HepG2 (cell line): ENCODE results near the gene FURIN. TPM values are rescaled to one million over a fixed set of nuclear protein-coding genes. Genes with fewer than 3 reads are reported as not detected.
A peak's percentile ranks its signal among the peaks of the same experiment; 100 is the strongest.

ENCODE experiments used
- ATAC-seq: fragments of 200-7000 bp; cut with Tn5 transposase; 3 replicates; pipeline ENCODE4 v1.9.1; 2020; ENCODE audit warnings: mild to moderate bottlenecking, moderate library complexity
- BruUV-seq: library from RNA; stranded (reverse); fragments of 400-500 nt; replicated peaks from 2 replicates; lab custom pipeline; 2021; lab: Mats Ljungman, UMichigan
- CTCF ChIA-PET: fragments of 300-600 bp; formaldehyde crosslinking; extraction: SDS; loops from one replicate; lab custom pipeline; 2021; ENCODE audit warnings: low total read pairs, inconsistent platforms, low intra/inter-chr PET ratio; lab: Yijun Ruan, JAX
- POLR2A ChIA-PET: fragments of 350-600 bp; sonication (Branson Sonifier 250); formaldehyde crosslinking; loops from one replicate; lab custom pipeline; 2020; ENCODE audit warnings: antibody characterized with exemption, inconsistent platforms; lab: Yijun Ruan, JAX
- DNase-seq: peaks from one replicate; pipeline ENCODE4 v3.0.0-alpha.2; 2015; ENCODE audit warnings: low spot score
- FAIRE-seq: peaks from 3 replicates; lab custom pipeline; 2011; peaks lifted over from hg19 to GRCh38; lab: Jason Lieb, UNC
- H2AFZ ChIP-seq: one replicate; pipeline ENCODE4 v1.6.1; 2011; ENCODE audit warnings: low read length, inconsistent platforms
- H3K27ac ChIP-seq: fragments of 300-600 bp; 3 replicates; pipeline ENCODE4 v1.8.0; 2011; ENCODE audit warnings: mixed run types, mild to moderate bottlenecking, mixed read lengths, low read length, inconsistent platforms; ENCODE audit not compliant: insufficient read depth; ENCODE audit errors: extremely low read length
- H3K27me3 ChIP-seq, 2 experiments: fragments of 200-600 bp in 1 of 2; 2 replicates in 1 of 2; 3 replicates in 1 of 2; pipeline versions ENCODE4 v1.6.0 to v1.8.0; 2011; ENCODE audit warnings: low read length in 2 of 2, mild to moderate bottlenecking in 2 of 2, moderate library complexity in 2 of 2, inconsistent platforms in 1 of 2; ENCODE audit not compliant: insufficient read depth in 2 of 2, control insufficient read depth in 1 of 2
- H3K36me3 ChIP-seq, 2 experiments: fragments of 200-600 bp in 1 of 2; replicated peaks in 1 of 2; 2 replicates in 1 of 2; 3 replicates in 1 of 2; pipeline versions ENCODE4 v1.5.1 to v1.8.0; 2011; ENCODE audit warnings: low read length in 2 of 2, inconsistent platforms in 1 of 2; ENCODE audit not compliant: insufficient read depth in 2 of 2, control insufficient read depth in 1 of 2
- H3K4me1 ChIP-seq: 2 replicates; pipeline ENCODE4 v1.5.1; 2012; ENCODE audit warnings: low read length, inconsistent platforms; ENCODE audit not compliant: insufficient read depth
- H3K4me2 ChIP-seq: 2 replicates; pipeline ENCODE4 v1.6.0; 2011; ENCODE audit warnings: low read depth, low read length, inconsistent platforms
- H3K4me3 ChIP-seq, 3 experiments: fragments of 200-600 bp in 1 of 3; sonication (generic), shearing (Covaris generic) in 1 of 3; replicated peaks in 1 of 3; 2 replicates each; pipeline ENCODE4 v1.5.1; 2011 to 2016; ENCODE audit warnings: low read length in 3 of 3, inconsistent platforms in 2 of 3, low read depth in 2 of 3, mild to moderate bottlenecking in 2 of 3, control low read depth in 1 of 3, mixed read lengths in 1 of 3; ENCODE audit not compliant: insufficient read depth in 1 of 3
- H3K79me2 ChIP-seq: one replicate; pipeline ENCODE4 v1.6.1; 2011; ENCODE audit warnings: low read length, inconsistent platforms; ENCODE audit not compliant: insufficient read depth
- H3K9ac ChIP-seq: 2 replicates; pipeline ENCODE4 v1.6.0; 2011; ENCODE audit warnings: mild to moderate bottlenecking, low read depth, low read length, inconsistent platforms; ENCODE audit not compliant: insufficient read depth
- H3K9me3 ChIP-seq: 2 replicates; pipeline ENCODE4 v1.5.1; 2012; ENCODE audit warnings: mild to moderate bottlenecking, low read length
- H4K20me1 ChIP-seq: 2 replicates; pipeline ENCODE4 v1.6.0; 2011; ENCODE audit warnings: inconsistent platforms, mild to moderate bottlenecking, low read length, moderate library complexity; ENCODE audit not compliant: insufficient read depth
- CREB1 ChIP-seq, 2 experiments: fragments of 450-650 bp in 1 of 2; IDR thresholded peaks; 2 replicates each; pipeline ENCODE4 v1.6.1; 2016 to 2017; ENCODE audit warnings: control low read depth in 1 of 2, mild to moderate bottlenecking in 1 of 2, missing compliant biosample characterization in 1 of 2, missing genetic modification characterization in 1 of 2
- MAFF ChIP-seq: IDR thresholded peaks from 2 replicates; pipeline ENCODE4 v1.6.1; 2011; ENCODE audit warnings: low read depth, low read length, improper control_type of control experiment
- MAFK ChIP-seq, 2 experiments: IDR thresholded peaks in 1 of 2; conservative IDR thresholded peaks in 1 of 2; 2 replicates each; pipeline ENCODE4 v1.6.1; 2011; ENCODE audit warnings: improper control_type of control experiment in 2 of 2, low read length in 2 of 2
- TEAD3 ChIP-seq: optimal IDR thresholded peaks from 2 replicates; pipeline ENCODE3; 2016; ENCODE audit warnings: borderline replicate concordance
- ZFY ChIP-seq: sonication (generic); formaldehyde crosslinking; IDR thresholded peaks from 2 replicates; pipeline ENCODE4 v1.4.0; 2020; ENCODE audit warnings: missing genetic modification reagents
- WGBS: methylation state at CpG from one replicate; pipeline ENCODE4 v1.1.6; 2017; ENCODE audit warnings: low lambda C conversion rate; 5-methylcytosine and 5-hydroxymethylcytosine counted together
- in situ Hi-C: cut with HindIII; loops from 2 replicates; pipeline ENCODE4 v1.10.0; 2017; ENCODE audit warnings: low pct_unique_long_range_greater_than_20kb; ENCODE audit not compliant: extremely low pct_ligation_motif_present
- intact Hi-C: fragments of 100-400 bp; cut with micrococcal nuclease; formaldehyde crosslinking; loops from one replicate; pipeline ENCODE4 v1.10.0; 2022; ENCODE audit not compliant: unreplicated experiment
- polyA plus RNA-seq, 8 experiments: library from polyadenylated mRNA; depleted of rRNA in 3 of 8; stranded (reverse) in 7 of 8; unstranded in 1 of 8; fragments of >200 nt; fragmentation: Illumina TruSeq in 4 of 8; extraction: Trizol in 4 of 8; gene quantifications; 2 replicates each; pipeline versions ENCODE4 v1.2.1 to v1.2.3, GENCODE V29; 2011 to 2016; ENCODE audit warnings: low read depth in 4 of 8, missing spikeins in 1 of 8, mixed read lengths in 1 of 8; ENCODE audit not compliant: insufficient read depth in 1 of 8
- total RNA-seq, 5 experiments: library from RNA; depleted of rRNA; stranded (reverse); fragments of >200 nt; fragmentation: Illumina TruSeq; extraction: Trizol; gene quantifications; 2 replicates each; pipeline ENCODE4 v1.2.3, GENCODE V29; 2016; ENCODE audit warnings: low read depth in 1 of 5
- TF ChIP-seq, protein P1 (sequence below): IDR thresholded peaks from 2 replicates; pipeline ENCODE4 v1.6.1; 2016; ENCODE audit warnings: low read depth, missing genetic modification reagents, missing compliant biosample characterization

The FURIN gene
- total and polyA plus RNA-seq, 2 of the 13 experiments (the other 11 are each of a cell fraction or from before 2014, with no cell fraction given), result 15.2 to 17.4 TPM

- Histone ChIP-seq H2AFZ (no peak overlapping the region), H3K27ac (no peak overlapping the region), H4K20me1 (0 out of 2 replicates have a peak, but pooled peaks cover 2% of the 10 kb centered on the region), H3K9ac (no peak overlapping the region), H3K4me3 (no peak overlapping the region), H3K4me2 (no peak overlapping the region), H3K36me3 (no peaks in the 10 kb centered on the region), H3K27me3 (peaks cover 0 to 32% of the 10 kb centered on the region in 2 experiments; a peak in 4 of 5 replicates), H3K4me1 (peaks cover 82% of the 10 kb centered on the region), H3K9me3 (no peaks in the 10 kb centered on the region), H3K79me2 (no peaks in the 10 kb centered on the region)
- FAIRE-seq (no peak), ATAC-seq (no peak), DNase-seq (no peak)
- CTCF ChIA-PET, result no interaction called here
- in situ Hi-C loops (no loop called here), intact Hi-C loops (no loop called here)
- POLR2A ChIA-PET, result interaction anchor here (3.3 to 3.6 kb wide), 2 partner anchors 8 to 12 kb away, joined by 17 to 36 read pairs; no protein-coding TSS in a partner anchor
- TF ChIP-seq ZFY, result no peak
- TF ChIP-seq MAFF, result peak; percentile 55
- no peak for TF ChIP-seq TEAD3 (CRISPR knock-in tag)
- peak; percentile 71 to 78 for TF ChIP-seq MAFK (conservative IDR thresholded peaks at IDR 0.05 in 1 of 2, IDR thresholded peaks at IDR 0.05 in 1 of 2; ENCODE audit: low read length in 2 of 2)
- TF ChIP-seq CREB1 (IDR thresholded peaks at IDR 0.05), result peak; percentile 83
- TF ChIP-seq CREB1 (CRISPR knock-in tag; IDR thresholded peaks at IDR 0.05), result no peak
- TF ChIP-seq, protein P1, sequence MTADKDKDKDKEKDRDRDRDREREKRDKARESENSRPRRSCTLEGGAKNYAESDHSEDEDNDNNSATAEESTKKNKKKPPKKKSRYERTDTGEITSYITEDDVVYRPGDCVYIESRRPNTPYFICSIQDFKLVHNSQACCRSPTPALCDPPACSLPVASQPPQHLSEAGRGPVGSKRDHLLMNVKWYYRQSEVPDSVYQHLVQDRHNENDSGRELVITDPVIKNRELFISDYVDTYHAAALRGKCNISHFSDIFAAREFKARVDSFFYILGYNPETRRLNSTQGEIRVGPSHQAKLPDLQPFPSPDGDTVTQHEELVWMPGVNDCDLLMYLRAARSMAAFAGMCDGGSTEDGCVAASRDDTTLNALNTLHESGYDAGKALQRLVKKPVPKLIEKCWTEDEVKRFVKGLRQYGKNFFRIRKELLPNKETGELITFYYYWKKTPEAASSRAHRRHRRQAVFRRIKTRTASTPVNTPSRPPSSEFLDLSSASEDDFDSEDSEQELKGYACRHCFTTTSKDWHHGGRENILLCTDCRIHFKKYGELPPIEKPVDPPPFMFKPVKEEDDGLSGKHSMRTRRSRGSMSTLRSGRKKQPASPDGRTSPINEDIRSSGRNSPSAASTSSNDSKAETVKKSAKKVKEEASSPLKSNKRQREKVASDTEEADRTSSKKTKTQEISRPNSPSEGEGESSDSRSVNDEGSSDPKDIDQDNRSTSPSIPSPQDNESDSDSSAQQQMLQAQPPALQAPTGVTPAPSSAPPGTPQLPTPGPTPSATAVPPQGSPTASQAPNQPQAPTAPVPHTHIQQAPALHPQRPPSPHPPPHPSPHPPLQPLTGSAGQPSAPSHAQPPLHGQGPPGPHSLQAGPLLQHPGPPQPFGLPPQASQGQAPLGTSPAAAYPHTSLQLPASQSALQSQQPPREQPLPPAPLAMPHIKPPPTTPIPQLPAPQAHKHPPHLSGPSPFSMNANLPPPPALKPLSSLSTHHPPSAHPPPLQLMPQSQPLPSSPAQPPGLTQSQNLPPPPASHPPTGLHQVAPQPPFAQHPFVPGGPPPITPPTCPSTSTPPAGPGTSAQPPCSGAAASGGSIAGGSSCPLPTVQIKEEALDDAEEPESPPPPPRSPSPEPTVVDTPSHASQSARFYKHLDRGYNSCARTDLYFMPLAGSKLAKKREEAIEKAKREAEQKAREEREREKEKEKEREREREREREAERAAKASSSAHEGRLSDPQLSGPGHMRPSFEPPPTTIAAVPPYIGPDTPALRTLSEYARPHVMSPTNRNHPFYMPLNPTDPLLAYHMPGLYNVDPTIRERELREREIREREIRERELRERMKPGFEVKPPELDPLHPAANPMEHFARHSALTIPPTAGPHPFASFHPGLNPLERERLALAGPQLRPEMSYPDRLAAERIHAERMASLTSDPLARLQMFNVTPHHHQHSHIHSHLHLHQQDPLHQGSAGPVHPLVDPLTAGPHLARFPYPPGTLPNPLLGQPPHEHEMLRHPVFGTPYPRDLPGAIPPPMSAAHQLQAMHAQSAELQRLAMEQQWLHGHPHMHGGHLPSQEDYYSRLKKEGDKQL, result no peak
- 42% methylated on average over 6 of the region's 6 CpGs for WGBS
- BruUV-seq, result no TSS peak
Observed at GRCh38 chr15:90862487-90862886, 5.9 kb upstream of the FURIN start.
